Liver (tissue), 3 donors: ENCODE data around the gene GAP43.

ENCODE experiments used
- CTCF ChIP-seq: fragments of 150-350 bp; IDR thresholded peaks from 2 replicates; pipeline ENCODE4 v1.5.1; 2017; ENCODE audit warnings: improper control_type of control experiment, low read depth, low read length; ENCODE audit not compliant: missing input control
- EGR1 ChIP-seq, 2 donors: IDR thresholded peaks; 2 replicates each; pipeline ENCODE4 v1.6.1; 2016 to 2018; ENCODE audit warnings: antibody characterized with exemption in 2 of 2, low read depth in 2 of 2
- GABPA ChIP-seq, 2 donors: IDR thresholded peaks in 1 of 2; conservative IDR thresholded peaks in 1 of 2; 2 replicates each; pipeline ENCODE4 v1.6.1; 2016; ENCODE audit warnings: antibody characterized with exemption in 2 of 2, mild to moderate bottlenecking in 1 of 2, moderate library complexity in 1 of 2
- MAX ChIP-seq: IDR thresholded peaks from 2 replicates; pipeline ENCODE4 v1.6.1; 2016; ENCODE audit warnings: antibody characterized with exemption
- NR2F2 ChIP-seq: IDR thresholded peaks from 2 replicates; pipeline ENCODE4 v1.6.1; 2016; ENCODE audit warnings: antibody characterized with exemption
- TF ChIP-seq, protein P1 (sequence below): IDR thresholded peaks from 2 replicates; pipeline ENCODE4 v1.6.1; 2016; ENCODE audit warnings: antibody characterized with exemption, mild to moderate bottlenecking
- donor health status: healthy.
- donor health status: healthy.

- no peak for TF ChIP-seq CTCF
- no peak for TF ChIP-seq MAX
- TF ChIP-seq NR2F2: no peak
- TF ChIP-seq, protein P1, sequence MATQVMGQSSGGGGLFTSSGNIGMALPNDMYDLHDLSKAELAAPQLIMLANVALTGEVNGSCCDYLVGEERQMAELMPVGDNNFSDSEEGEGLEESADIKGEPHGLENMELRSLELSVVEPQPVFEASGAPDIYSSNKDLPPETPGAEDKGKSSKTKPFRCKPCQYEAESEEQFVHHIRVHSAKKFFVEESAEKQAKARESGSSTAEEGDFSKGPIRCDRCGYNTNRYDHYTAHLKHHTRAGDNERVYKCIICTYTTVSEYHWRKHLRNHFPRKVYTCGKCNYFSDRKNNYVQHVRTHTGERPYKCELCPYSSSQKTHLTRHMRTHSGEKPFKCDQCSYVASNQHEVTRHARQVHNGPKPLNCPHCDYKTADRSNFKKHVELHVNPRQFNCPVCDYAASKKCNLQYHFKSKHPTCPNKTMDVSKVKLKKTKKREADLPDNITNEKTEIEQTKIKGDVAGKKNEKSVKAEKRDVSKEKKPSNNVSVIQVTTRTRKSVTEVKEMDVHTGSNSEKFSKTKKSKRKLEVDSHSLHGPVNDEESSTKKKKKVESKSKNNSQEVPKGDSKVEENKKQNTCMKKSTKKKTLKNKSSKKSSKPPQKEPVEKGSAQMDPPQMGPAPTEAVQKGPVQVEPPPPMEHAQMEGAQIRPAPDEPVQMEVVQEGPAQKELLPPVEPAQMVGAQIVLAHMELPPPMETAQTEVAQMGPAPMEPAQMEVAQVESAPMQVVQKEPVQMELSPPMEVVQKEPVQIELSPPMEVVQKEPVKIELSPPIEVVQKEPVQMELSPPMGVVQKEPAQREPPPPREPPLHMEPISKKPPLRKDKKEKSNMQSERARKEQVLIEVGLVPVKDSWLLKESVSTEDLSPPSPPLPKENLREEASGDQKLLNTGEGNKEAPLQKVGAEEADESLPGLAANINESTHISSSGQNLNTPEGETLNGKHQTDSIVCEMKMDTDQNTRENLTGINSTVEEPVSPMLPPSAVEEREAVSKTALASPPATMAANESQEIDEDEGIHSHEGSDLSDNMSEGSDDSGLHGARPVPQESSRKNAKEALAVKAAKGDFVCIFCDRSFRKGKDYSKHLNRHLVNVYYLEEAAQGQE: no peak
- no peak for TF ChIP-seq GABPA (IDR thresholded peaks at IDR 0.05 in 1 of 2, conservative IDR thresholded peaks at IDR 0.05 in 1 of 2)
- no peak for TF ChIP-seq EGR1 (IDR thresholded peaks at IDR 0.05; ENCODE audit: low read depth in 2 of 2)
These were observed 8.1 kb upstream of the GAP43 start for GRCh38 chr3:115615001-115615814.
